ENCODE measurements around the gene GRAP2. TPM values are rescaled to one million over a fixed set of nuclear protein-coding genes. Genes with fewer than 3 reads are reported as not detected.

GRAP2 gene
- total RNA-seq, 1 experiment from 2014 or later = 0.45 TPM

GRCh38 chr22:39954584-39955055, 53.7 kb downstream of the GRAP2 start:
- DNase-seq = no peak
- Histone ChIP-seq H3K36me3 (replicated peaks; ENCODE audit: control insufficient read depth, insufficient read depth, low read length) (no peaks in the 10 kb centered on the region), H3K27me3 (ENCODE audit: control insufficient read depth, insufficient read depth, low read length) (no peaks in the 10 kb centered on the region), H3K4me3 (ENCODE audit: insufficient read depth, low read depth, low read length) (no peak overlapping the region)

GRCh38 chr22:39955675-39956074, 54.8 kb downstream of the GRAP2 start:
- no peak overlapping the region for H3K4me3 ChIP-seq (ENCODE audit: insufficient read depth, low read depth, low read length)
- no peaks in the 10 kb centered on the region for H3K36me3 ChIP-seq (replicated peaks; ENCODE audit: control insufficient read depth, insufficient read depth, low read length)
- no peak for DNase-seq
- peaks cover 3% of the 10 kb centered on the region; the same call in 1 of the 2 replicates for H3K27me3 ChIP-seq (ENCODE audit: control insufficient read depth, insufficient read depth, low read length)

- Histone ChIP-seq H3K4me3 (ENCODE audit: insufficient read depth, low read depth, low read length) (no peak overlapping the region), H3K36me3 (replicated peaks; ENCODE audit: control insufficient read depth, insufficient read depth, low read length) (no peaks in the 10 kb centered on the region), H3K27me3 (ENCODE audit: control insufficient read depth, insufficient read depth, low read length) (peaks cover 3% of the 10 kb centered on the region; the same call in 1 of the 2 replicates)
- DNase-seq = no peak
Measured at GRCh38 chr22:39956932-39957664, 56.2 kb downstream of the GRAP2 start.

GRCh38 chr22:39958009-39958711, 57.3 kb downstream of the GRAP2 start:
- Histone ChIP-seq H3K27me3 (ENCODE audit: control insufficient read depth, insufficient read depth, low read length) (peaks cover 3% of the 10 kb centered on the region; the same call in 1 of the 2 replicates), H3K4me3 (ENCODE audit: insufficient read depth, low read depth, low read length) (no peak overlapping the region), H3K36me3 (replicated peaks; ENCODE audit: control insufficient read depth, insufficient read depth, low read length) (no peaks in the 10 kb centered on the region)
- DNase-seq = no peak

GRCh38 chr22:39958949-39959639, 58.2 kb downstream of the GRAP2 start:
- DNase-seq = no peak
- Histone ChIP-seq H3K4me3 (ENCODE audit: insufficient read depth, low read depth, low read length) (no peak overlapping the region), H3K27me3 (ENCODE audit: control insufficient read depth, insufficient read depth, low read length) (peaks cover 3% of the 10 kb centered on the region; the same call in 1 of the 2 replicates), H3K36me3 (replicated peaks; ENCODE audit: control insufficient read depth, insufficient read depth, low read length) (no peaks in the 10 kb centered on the region)

- no peak within 1 kb of the TSS for H3K4me3 ChIP-seq (ENCODE audit: insufficient read depth, low read depth, low read length)
- no peaks in the 10 kb centered on the region for H3K36me3 ChIP-seq (replicated peaks; ENCODE audit: control insufficient read depth, insufficient read depth, low read length)
- peaks cover 3% of the 10 kb centered on the region; the same call in 1 of the 2 replicates for H3K27me3 ChIP-seq (ENCODE audit: control insufficient read depth, insufficient read depth, low read length)
- DNase-seq = peak; percentile 73
Measured at GRCh38 chr22:39959640-39960447, 59.0 kb downstream of the GRAP2 start, which contains the start of gene TMA7B. Gene TMA7B (plus strand): TSS chr22:39960397. CDS start chr22:39964375, 3,978 bp downstream.

GRCh38 chr22:39960791-39961746, 60.2 kb downstream of the GRAP2 start:
- no peaks in the 10 kb centered on the region for H3K36me3 ChIP-seq (replicated peaks; ENCODE audit: control insufficient read depth, insufficient read depth, low read length)
- peaks cover 3% of the 10 kb centered on the region; the same call in 1 of the 2 replicates for H3K27me3 ChIP-seq (ENCODE audit: control insufficient read depth, insufficient read depth, low read length)
- no peak for DNase-seq
- H3K4me3 ChIP-seq (ENCODE audit: insufficient read depth, low read depth, low read length) = no peak overlapping the region

GRCh38 chr22:39962071-39962470, 61.2 kb downstream of the GRAP2 start:
- no peak for DNase-seq
- Histone ChIP-seq H3K36me3 (replicated peaks; ENCODE audit: control insufficient read depth, insufficient read depth, low read length) (no peaks in the 10 kb centered on the region), H3K27me3 (ENCODE audit: control insufficient read depth, insufficient read depth, low read length) (peaks cover 3% of the 10 kb centered on the region; the same call in 1 of the 2 replicates), H3K4me3 (ENCODE audit: insufficient read depth, low read depth, low read length) (no peak overlapping the region)

- Histone ChIP-seq H3K27me3 (ENCODE audit: control insufficient read depth, insufficient read depth, low read length) (no peaks in the 10 kb centered on the region), H3K36me3 (replicated peaks; ENCODE audit: control insufficient read depth, insufficient read depth, low read length) (no peaks in the 10 kb centered on the region), H3K4me3 (ENCODE audit: insufficient read depth, low read depth, low read length) (no peak overlapping the region)
- no peak for DNase-seq
Measured at GRCh38 chr22:39965748-39966147, 64.9 kb downstream of the GRAP2 start.

GRCh38 chr22:39966470-39966869, 65.6 kb downstream of the GRAP2 start:
- no peaks in the 10 kb centered on the region for H3K27me3 ChIP-seq (ENCODE audit: control insufficient read depth, insufficient read depth, low read length)
- H3K4me3 ChIP-seq (ENCODE audit: insufficient read depth, low read depth, low read length) = no peak overlapping the region
- DNase-seq = no peak
- no peaks in the 10 kb centered on the region for H3K36me3 ChIP-seq (replicated peaks; ENCODE audit: control insufficient read depth, insufficient read depth, low read length)

GRCh38 chr22:39967103-39967829, 66.4 kb downstream of the GRAP2 start:
- Histone ChIP-seq H3K36me3 (replicated peaks; ENCODE audit: control insufficient read depth, insufficient read depth, low read length) (no peaks in the 10 kb centered on the region), H3K27me3 (ENCODE audit: control insufficient read depth, insufficient read depth, low read length) (no peaks in the 10 kb centered on the region), H3K4me3 (ENCODE audit: insufficient read depth, low read depth, low read length) (no peak overlapping the region)
- no peak for DNase-seq

GRCh38 chr22:39967996-39968972, 67.4 kb downstream of the GRAP2 start:
- no peaks in the 10 kb centered on the region for H3K27me3 ChIP-seq (ENCODE audit: control insufficient read depth, insufficient read depth, low read length)
- DNase-seq = peak; percentile 64
- no peak overlapping the region for H3K4me3 ChIP-seq (ENCODE audit: insufficient read depth, low read depth, low read length)
- H3K36me3 ChIP-seq (replicated peaks; ENCODE audit: control insufficient read depth, insufficient read depth, low read length) = no peaks in the 10 kb centered on the region
